ENCODE data around the gene TTC39A. TPM values are rescaled to one million over a fixed set of nuclear protein-coding genes. Genes with fewer than 3 reads are reported as not detected.
A peak's percentile ranks its signal among the peaks of the same experiment; 100 is the strongest.

TTC39A gene
- total and polyA plus RNA-seq, 2 of the 13 experiments (the other 11 are each of a cell fraction or from before 2014, with no cell fraction given): 0.33 to 1.5 TPM

DNA sequence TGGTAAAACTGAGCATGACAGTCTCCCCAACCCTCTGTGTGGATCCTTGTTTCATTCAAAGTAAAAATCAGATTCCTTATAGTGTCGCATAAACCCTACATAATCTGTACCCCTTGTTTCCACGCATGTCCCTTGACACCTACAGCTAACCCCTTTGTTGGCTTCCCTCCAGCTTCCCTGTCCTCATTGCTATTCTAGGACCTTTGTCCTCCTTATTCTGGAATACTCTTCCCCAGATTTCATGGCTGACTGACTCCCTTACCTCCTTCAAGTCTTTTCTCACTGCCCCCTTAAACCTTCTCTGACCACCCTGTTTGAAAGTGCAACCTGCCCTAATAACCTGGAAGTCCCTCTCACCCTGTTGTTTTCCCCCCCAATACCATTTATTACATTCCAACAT is 90.3 kb downstream of the TTC39A start:
- Histone ChIP-seq H3K9me3 (ENCODE audit: low read length) (no peaks in the 10 kb centered on the region), H3K4me2 (ENCODE audit: low read depth, low read length) (peak overlapping the region; percentile 25), H3K27me3 (ENCODE audit: control insufficient read depth in 1 of 2, insufficient read depth in 2 of 2, low read length in 2 of 2) (peaks cover 0 to 3% of the 10 kb centered on the region in 2 experiments; a peak in 1 of 5 replicates), H3K27ac (ENCODE audit: extremely low read length, insufficient read depth, low read length) (no peak overlapping the region), H3K36me3 (replicated peaks in 1 of 2; ENCODE audit: control insufficient read depth in 1 of 2, insufficient read depth in 2 of 2, low read length in 2 of 2) (peaks cover 0 to 3% of the 10 kb centered on the region in 2 experiments; a peak in 1 of 5 replicates), H3K4me1 (ENCODE audit: insufficient read depth, low read length) (peaks cover 48% of the 10 kb centered on the region), H3K4me3 (replicated peaks in 1 of 3; ENCODE audit: insufficient read depth in 1 of 3, low read depth in 2 of 3, low read length in 3 of 3) (no peak overlapping the region), H3K9ac (ENCODE audit: insufficient read depth, low read depth, low read length) (no peak overlapping the region), H4K20me1 (ENCODE audit: insufficient read depth, low read length) (peaks cover 36% of the 10 kb centered on the region), H2AFZ (ENCODE audit: low read length) (no peak overlapping the region), H3K79me2 (ENCODE audit: insufficient read depth, low read length) (peaks cover 82% of the 10 kb centered on the region)
- intact Hi-C loops (cut with micrococcal nuclease; ENCODE audit: unreplicated experiment) (no loop called here), in situ Hi-C loops (cut with HindIII; ENCODE audit: extremely low pct_ligation_motif_present, low pct_unique_long_range_greater_than_20kb) (no loop called here)
- ATAC-seq: no peak
- 94% methylated on average over 2 of the region's 2 CpGs for WGBS (ENCODE audit: low lambda C conversion rate)
- DNase-seq (ENCODE audit: low spot score): no peak
- FAIRE-seq: no peak
- ChIA-PET CTCF (ENCODE audit: low intra/inter-chr PET ratio, low total read pairs) (no interaction called here), POLR2A (no interaction called here)
- BruUV-seq (replicated peaks): no TSS peak
- no peak for TF ChIP-seq TEAD3 (CRISPR knock-in tag; optimal IDR thresholded peaks at IDR 0.05; ENCODE audit: borderline replicate concordance)
- TF ChIP-seq ARID3A (IDR thresholded peaks at IDR 0.05; ENCODE audit: low read depth, low read length): no peak
- TF ChIP-seq FOXK2 (IDR thresholded peaks at IDR 0.05): no peak
- no peak for TF ChIP-seq SNAPC2 (CRISPR knock-in tag; IDR thresholded peaks at IDR 0.05)
- no peak for TF ChIP-seq GPN1 (CRISPR knock-in tag; IDR thresholded peaks at IDR 0.05; ENCODE audit: borderline replicate concordance)
- TF ChIP-seq RXRB (CRISPR knock-in tag; IDR thresholded peaks at IDR 0.05; ENCODE audit: borderline replicate concordance): no peak
- no peak for TF ChIP-seq ZNF562 (CRISPR knock-in tag; IDR thresholded peaks at IDR 0.05; ENCODE audit: borderline replicate concordance)
- TF ChIP-seq WIZ (CRISPR knock-in tag; IDR thresholded peaks at IDR 0.05): no peak
- no peak for TF ChIP-seq ZNF839 (CRISPR knock-in tag; IDR thresholded peaks at IDR 0.05; ENCODE audit: borderline replicate concordance)
- no peak for TF ChIP-seq SIN3B (IDR thresholded peaks at IDR 0.05; ENCODE audit: low read length)
- TF ChIP-seq POLR2AphosphoS5 (IDR thresholded peaks at IDR 0.05; ENCODE audit: low read depth, low read length): no peak
- TF ChIP-seq CERS6 (CRISPR knock-in tag; IDR thresholded peaks at IDR 0.05): no peak
- TF ChIP-seq ZNF441 (CRISPR knock-in tag; IDR thresholded peaks at IDR 0.05; ENCODE audit: borderline replicate concordance): no peak
- no peak for TF ChIP-seq ZBTB40 (IDR thresholded peaks at IDR 0.05)
- TF ChIP-seq ZBTB40 (CRISPR knock-in tag; IDR thresholded peaks at IDR 0.05): no peak
